GM21423 (cell line): ENCODE measurements around the gene FAM149A.

Experiments used
- ATAC-seq: cut with Tn5 transposase; IDR thresholded peaks from one replicate; pipeline ENCODE4 v1.9.1; 2021; ENCODE audit warnings: mild to moderate bottlenecking, moderate library complexity; ENCODE audit not compliant: unreplicated experiment

The FAM149A gene

DNA sequence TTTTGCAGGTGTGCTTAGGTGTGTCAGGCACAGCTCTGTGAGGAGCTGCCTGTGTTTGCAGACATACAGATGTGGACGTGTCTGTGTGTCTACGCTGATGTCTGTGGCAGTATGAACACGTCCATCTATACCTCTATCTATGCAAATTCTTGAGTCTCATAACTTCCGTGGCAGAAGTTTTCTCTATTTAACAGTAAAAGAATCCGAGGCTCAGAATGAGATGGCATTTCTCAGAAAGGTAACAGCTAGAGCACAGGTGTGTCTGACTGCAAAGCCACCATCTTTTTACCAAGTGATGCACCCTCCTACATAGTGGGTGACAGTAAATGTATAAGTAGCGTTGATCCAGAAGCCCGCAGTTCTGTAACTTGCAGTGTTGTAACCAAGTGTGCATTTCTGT is 47.0 kb downstream of the FAM149A start:
- ATAC-seq: no peak

DNA sequence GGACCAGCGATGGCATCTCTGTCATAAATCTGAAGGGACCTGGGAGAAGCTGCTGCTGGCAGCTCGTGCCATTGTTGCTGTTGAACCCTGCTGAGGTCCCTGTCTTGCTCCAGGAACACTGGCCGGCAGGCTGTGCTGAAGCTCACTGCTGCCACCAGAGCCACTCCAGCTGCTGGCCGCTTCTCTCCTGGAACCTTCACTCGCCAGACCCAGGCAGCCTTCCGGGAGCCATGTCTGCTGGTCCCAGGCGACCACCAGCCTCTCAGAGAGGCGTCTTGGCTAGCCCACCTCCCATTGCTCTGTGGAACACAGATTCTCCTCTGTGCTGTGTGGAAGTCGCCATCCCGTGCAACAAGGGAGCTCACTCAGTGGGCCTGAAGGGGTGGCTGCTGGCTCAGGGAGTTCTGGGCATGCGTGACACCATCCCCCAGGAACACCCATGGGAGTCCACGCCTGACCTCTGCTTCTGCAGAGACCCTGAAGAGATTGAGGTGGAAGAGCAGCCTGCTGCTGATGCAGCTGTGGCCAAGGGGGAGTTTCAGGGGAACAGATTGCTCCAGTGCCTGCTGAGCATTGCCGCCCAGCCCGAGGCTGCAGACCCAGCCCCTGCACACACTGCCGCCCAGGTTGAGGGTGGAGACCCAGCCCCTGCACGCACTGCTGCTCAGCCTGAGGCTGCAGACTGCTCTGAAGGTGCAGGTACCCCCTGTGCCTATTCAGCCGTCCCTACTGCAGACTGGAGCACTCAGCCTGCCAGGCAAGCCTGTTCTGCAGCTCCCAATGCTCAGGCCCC is 53.7 kb downstream of the FAM149A start:
- no peak for ATAC-seq

DNA sequence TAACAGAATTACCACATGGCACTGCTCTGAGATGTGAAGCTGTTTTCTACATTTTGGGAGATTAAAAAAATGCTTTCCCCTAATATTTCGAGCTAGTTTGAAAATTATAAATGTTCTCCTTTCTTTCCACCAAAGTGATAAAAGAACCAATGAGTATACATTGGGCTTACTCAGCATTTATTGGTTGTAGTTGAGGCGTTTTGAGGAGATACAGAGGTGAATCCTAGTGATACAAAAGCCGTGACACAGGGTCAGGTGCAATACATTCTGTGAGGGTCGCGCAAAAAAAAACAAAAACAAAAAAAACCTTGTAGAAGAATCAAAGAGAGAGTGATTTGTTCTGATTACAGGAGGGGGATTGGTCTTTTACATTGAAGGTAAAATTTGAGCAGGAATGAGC is 54.5 kb downstream of the FAM149A start:
- no peak for ATAC-seq

GRCh38 chr4:186159613-186160012 is 55.1 kb downstream of the FAM149A start:
- no peak for ATAC-seq

- peak; percentile 93 for ATAC-seq
Measured at GRCh38 chr4:186161138-186161537, 56.6 kb downstream of the FAM149A start.

- no peak for ATAC-seq
Measured at GRCh38 chr4:186166852-186167512, 62.5 kb downstream of the FAM149A start.

DNA sequence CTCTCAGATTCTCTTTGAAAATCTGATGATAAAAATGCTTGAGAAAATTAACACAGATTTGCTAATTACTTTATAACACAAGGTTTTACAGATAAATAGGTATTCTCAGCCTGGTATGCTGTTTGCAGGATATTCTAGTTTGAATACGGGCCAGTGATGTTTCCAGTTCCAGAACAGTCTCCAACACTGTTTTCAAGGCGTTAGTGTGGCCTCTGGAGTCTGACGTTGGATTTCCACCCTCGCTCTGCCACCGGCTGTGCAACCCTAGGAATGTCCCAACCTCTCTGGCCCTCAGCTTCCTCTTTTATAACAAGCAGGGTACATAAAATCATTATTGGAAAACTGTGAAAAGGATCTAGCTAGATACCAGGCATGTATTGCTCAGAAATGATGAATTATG is 63.1 kb downstream of the FAM149A start:
- ATAC-seq: no peak

GRCh38 chr4:186168750-186169149 is 64.2 kb downstream of the FAM149A start:
- ATAC-seq: no peak

- ATAC-seq: no peak
Measured at GRCh38 chr4:186169333-186169944, 64.9 kb downstream of the FAM149A start.

GRCh38 chr4:186169945-186170802 is 65.7 kb downstream of the FAM149A start:
- ATAC-seq: no peak

DNA sequence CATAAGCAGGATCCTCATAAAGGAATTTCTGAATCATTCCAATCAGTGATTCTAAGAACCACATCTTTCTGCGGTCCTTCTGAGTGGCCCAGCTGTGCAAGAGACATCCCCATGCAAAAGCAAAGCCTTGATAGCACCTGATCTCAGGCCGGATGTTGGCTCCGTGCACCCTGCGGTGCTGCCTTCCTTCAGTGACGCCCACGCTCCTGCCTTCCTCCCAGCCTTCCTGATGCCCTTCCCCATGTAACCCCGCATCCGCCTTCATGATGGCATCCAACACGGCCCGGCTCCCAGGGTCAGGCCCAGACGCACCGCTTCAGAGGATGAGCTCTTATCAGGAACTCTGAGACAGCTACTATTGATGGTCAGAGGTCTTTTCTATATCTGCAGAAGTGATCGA is 66.5 kb downstream of the FAM149A start:
- ATAC-seq: no peak

GRCh38 chr4:186172546-186172945 is 68.0 kb downstream of the FAM149A start:
- no peak for ATAC-seq

GRCh38 chr4:186188107-186188506 is 83.6 kb downstream of the FAM149A start:
- no peak for ATAC-seq

GRCh38 chr4:186189656-186190055 is 85.2 kb downstream of the FAM149A start:
- ATAC-seq: no peak

DNA sequence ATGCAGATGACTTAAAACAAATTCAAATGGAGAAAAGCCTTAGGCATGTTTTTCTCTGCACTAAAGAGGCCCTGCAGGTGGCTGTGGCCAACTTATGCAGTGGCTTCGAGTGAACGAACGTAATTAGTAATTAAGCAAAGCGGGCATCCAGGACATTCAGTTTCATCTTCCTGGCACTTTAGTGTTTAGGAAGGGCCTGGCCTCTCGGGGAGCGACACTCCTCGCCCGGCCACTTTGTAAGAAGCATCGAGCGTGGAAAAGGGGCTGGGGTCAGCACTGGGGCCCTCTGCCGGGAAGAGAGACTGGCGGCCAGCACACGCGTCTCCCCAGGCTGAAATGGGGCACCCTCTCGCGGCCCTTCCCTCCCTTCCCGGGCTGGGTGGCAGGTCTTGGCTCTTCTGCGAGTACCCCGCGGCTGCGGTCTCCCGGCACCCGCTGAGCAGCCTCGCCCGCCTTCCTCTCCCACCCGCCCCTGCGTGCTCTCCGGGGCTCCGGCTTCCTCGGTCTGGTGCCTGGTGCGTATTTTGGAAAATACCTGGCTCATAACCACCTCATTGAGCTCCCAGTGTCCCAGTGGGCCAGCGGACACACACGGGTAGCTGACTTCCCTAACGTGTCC is 86.2 kb downstream of the FAM149A start:
- peak; percentile 34 for ATAC-seq

- ATAC-seq: peak; percentile 86
Measured at GRCh38 chr4:186191200-186192065, 86.9 kb downstream of the FAM149A start, which contains the start of gene CYP4V2. TSS of gene CYP4V2 (plus strand) at chr4:186191567. CDS start at chr4:186191824, 257 bp downstream.

DNA sequence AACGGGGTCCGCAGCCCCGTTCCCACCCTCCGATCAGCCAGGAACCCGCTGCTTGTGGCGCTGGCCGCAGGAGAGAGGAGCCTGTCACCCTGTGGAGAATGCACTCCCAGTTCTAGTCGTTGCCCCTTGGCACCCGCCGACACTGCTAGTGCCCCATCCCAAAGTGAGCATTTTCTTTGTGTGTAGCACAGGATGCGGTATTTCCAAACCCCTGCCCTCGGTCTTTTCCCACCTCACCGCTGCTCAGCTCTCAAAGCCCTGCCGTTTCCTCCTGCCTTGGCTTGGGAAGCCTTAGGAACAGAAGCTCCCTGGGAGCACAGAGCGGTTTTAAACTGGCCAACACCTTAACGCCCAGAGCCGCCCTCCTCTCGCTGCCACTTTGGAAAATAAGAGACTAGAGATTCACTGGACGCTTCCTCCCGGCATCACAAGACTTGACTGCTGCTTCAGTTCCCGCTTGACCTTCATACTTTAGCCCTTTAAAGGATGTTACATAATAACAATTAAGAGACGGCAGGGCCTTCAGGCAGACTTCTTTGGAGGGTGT is 87.6 kb downstream of the FAM149A start:
- ATAC-seq: peak; percentile 16

DNA sequence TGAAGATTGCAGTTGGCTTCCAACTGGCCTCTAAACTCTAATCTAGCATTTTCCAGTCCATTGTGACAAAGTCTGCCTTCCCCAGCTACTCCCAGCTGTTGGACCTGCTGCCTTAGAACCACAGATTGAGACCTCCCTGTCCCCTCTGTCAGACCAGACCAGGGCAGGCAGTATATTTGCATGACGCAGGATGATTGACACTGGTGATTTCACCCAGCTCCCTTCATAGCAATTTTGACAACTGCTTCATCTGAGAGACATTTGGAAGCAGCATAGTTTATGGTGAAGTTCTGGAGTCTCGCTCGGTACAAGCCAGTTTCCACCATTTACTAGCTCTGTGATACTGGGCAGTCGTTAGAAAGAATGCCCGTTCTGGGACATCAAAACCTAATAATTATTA is 89.3 kb downstream of the FAM149A start:
- ATAC-seq: no peak

DNA sequence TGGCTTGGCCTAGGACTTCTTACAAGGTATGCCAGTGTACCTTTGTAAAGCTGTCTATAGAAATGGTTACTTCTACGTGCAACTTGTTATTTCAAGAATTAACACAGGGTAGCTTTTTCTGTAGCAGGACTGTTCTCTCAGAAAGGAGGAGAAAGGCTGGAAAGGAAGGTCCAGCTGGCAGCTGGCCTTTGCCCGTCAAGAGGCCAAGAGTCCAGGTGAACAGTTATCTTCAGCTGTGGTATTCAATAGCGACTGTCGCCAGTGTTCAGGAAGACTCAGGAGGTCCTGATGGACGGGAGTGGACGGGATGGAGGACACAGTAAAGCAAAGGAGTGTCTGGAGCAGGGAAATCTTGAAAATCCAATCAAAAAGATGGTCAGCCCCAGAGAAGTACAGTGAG is 91.6 kb downstream of the FAM149A start:
- no peak for ATAC-seq
